Measurements from ENCODE around the gene SFMBT2.

Gene SFMBT2

DNA sequence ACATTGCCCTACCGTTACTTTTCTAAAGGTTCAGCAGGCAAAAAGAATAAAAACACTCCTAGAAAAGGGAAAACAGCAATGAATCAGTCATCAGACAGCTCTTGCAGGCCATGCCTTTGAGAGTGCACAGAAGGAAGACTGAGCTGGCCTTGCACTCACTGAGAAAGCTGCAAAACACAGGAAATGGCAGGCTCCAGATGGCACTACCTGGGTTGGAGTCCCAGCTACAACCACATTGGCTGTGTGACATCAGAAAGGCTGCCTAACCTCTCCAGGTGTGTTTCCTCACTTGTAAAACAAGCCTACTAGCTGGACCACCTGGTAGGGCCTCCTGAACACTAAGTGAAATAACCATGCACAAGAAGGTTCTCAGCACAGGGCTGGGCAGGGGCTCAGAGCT lies 113.7 kb downstream of the SFMBT2 start:
- DNase-seq (ENCODE audit: extremely low spot score), result no peak
- TF ChIP-seq L3MBTL2 (conservative IDR thresholded peaks at IDR 0.05) (no peak), SUZ12 (IDR thresholded peaks at IDR 0.05) (no peak), CTBP1 (IDR thresholded peaks at IDR 0.05; ENCODE audit: borderline replicate concordance) (no peak), ELF4 (IDR thresholded peaks at IDR 0.05) (no peak), NFRKB (IDR thresholded peaks at IDR 0.05) (no peak), BHLHE40 (IDR thresholded peaks at IDR 0.05; ENCODE audit: borderline replicate concordance) (no peak), LEF1 (IDR thresholded peaks at IDR 0.05; ENCODE audit: borderline replicate concordance) (no peak)
- TF ChIP-seq, protein P1, sequence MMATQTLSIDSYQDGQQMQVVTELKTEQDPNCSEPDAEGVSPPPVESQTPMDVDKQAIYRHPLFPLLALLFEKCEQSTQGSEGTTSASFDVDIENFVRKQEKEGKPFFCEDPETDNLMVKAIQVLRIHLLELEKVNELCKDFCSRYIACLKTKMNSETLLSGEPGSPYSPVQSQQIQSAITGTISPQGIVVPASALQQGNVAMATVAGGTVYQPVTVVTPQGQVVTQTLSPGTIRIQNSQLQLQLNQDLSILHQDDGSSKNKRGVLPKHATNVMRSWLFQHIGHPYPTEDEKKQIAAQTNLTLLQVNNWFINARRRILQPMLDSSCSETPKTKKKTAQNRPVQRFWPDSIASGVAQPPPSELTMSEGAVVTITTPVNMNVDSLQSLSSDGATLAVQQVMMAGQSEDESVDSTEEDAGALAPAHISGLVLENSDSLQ (IDR thresholded peaks at IDR 0.05), result no peak
- CTCF ChIA-PET, result no interaction called here
- POLR2A ChIA-PET, result interaction anchor here (1.2 kb wide), 1 partner anchor 111 kb away, joined by 3 read pairs; no protein-coding TSS in a partner anchor

DNA sequence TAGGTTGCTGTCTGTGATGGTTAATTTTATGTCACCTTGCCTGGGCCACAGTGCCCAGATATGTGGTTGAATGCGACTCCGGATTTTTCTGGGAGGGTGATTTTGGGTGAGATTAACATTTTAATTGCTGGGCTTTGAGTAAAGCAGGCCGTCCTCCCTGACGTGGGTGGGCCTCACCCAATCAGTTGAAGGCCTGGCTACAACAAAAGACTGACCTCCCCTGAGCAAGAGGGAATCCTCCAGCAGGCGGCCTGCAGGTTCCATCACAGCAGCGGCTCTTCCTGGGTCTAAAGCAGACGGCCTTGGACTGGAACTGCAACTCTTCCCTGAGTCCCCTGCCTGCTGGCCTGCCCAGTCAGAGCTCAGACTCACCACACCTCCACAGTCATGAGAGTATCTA lies 114.2 kb downstream of the SFMBT2 start:
- no peak for DNase-seq (ENCODE audit: extremely low spot score)
- POLR2A ChIA-PET, result interaction anchor here (1.2 kb wide), 1 partner anchor 112 kb away, joined by 3 read pairs; no protein-coding TSS in a partner anchor
- TF ChIP-seq SUZ12 (IDR thresholded peaks at IDR 0.05), result no peak
- TF ChIP-seq NFRKB (IDR thresholded peaks at IDR 0.05), result no peak
- TF ChIP-seq TARDBP (IDR thresholded peaks at IDR 0.05), result no peak
- no peak for TF ChIP-seq ARNT (IDR thresholded peaks at IDR 0.05)
- peak; percentile 89 for TF ChIP-seq FOXM1 (IDR thresholded peaks at IDR 0.05; ENCODE audit: borderline replicate concordance)
- CTCF ChIA-PET, result interaction anchor here (0.6 kb wide), 1 partner anchor 406 kb away, joined by 3 read pairs; no protein-coding TSS in a partner anchor

DNA sequence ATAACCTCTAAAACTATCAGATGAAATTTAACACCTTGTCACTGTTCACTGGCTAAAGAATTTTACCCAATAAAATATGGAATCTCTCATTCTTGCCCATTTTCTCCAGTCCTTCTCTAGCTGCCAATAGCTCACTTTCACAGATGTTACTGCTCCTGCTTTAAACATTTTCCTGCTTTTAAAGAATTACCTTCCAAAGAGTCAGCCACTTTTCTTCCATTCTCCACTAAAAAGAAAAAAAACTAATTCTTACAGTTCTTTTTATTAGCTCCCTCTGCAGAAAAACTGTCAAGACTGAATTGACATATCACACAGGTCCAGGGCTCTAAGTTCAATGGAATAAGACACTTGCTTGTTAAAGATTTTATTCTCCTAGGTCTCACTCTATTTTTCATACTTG lies 114.8 kb downstream of the SFMBT2 start:
- POLR2A ChIA-PET, result no interaction called here
- no peak for TF ChIP-seq SUZ12 (IDR thresholded peaks at IDR 0.05)
- TF ChIP-seq, protein P1 (IDR thresholded peaks at IDR 0.05), result no peak
- no peak for TF ChIP-seq ELF4 (IDR thresholded peaks at IDR 0.05)
- no peak for TF ChIP-seq L3MBTL2 (conservative IDR thresholded peaks at IDR 0.05)
- no peak for TF ChIP-seq HDGF (IDR thresholded peaks at IDR 0.05; ENCODE audit: borderline replicate concordance)
- no peak for TF ChIP-seq ZNF384 (IDR thresholded peaks at IDR 0.05)
- no peak for TF ChIP-seq FOXA1 (IDR thresholded peaks at IDR 0.05)
- no peak for TF ChIP-seq FOXM1 (IDR thresholded peaks at IDR 0.05; ENCODE audit: borderline replicate concordance)
- no peak for TF ChIP-seq TARDBP (IDR thresholded peaks at IDR 0.05)
- TF ChIP-seq LEF1 (IDR thresholded peaks at IDR 0.05; ENCODE audit: borderline replicate concordance), result no peak
- TF ChIP-seq CTBP1 (IDR thresholded peaks at IDR 0.05; ENCODE audit: borderline replicate concordance), result no peak
- no peak for TF ChIP-seq FOXK2 (IDR thresholded peaks at IDR 0.05)
- CTCF ChIA-PET, result interaction anchor here (0.6 kb wide), 1 partner anchor 405 kb away, joined by 3 read pairs; no protein-coding TSS in a partner anchor

DNA sequence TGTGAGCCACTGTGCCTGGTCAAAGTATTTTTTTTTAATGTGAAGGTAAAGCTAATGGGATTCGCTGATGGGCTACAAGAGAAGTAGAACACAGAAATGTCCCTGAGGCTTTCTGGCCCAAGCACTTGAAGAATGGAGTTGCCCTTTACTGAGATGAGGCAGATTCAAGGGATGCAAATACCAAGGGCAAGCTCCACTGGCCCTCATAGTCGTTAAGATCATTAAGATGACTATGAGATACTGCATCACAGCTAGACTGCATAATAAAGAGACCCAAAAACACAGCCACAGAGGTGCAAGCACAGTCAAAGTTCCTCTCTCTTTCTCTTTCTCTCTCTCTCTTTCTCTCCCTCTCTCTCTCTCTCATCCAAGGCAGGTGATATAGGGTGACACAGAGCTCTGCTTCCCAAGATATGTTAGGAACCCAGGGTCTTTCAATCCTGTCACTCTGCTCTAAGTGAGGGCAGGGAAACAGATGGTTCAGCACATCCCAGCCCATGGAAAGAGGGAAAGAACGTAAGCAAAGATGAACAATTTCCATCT lies 117.4 kb downstream of the SFMBT2 start:
- POLR2A ChIA-PET, result interaction anchor here (1.0 kb wide), 1 partner anchor 118 kb away, joined by 5 read pairs; no protein-coding TSS in a partner anchor
- CTCF ChIA-PET, result no interaction called here
- TF ChIP-seq TARDBP (IDR thresholded peaks at IDR 0.05), result no peak
- TF ChIP-seq, protein P1 (IDR thresholded peaks at IDR 0.05), result no peak
- TF ChIP-seq SP1 (IDR thresholded peaks at IDR 0.05), result no peak
- no peak for TF ChIP-seq ZNF384 (IDR thresholded peaks at IDR 0.05)
- TF ChIP-seq CTBP1 (IDR thresholded peaks at IDR 0.05; ENCODE audit: borderline replicate concordance), result no peak
- TF ChIP-seq HDGF (IDR thresholded peaks at IDR 0.05; ENCODE audit: borderline replicate concordance), result no peak
- TF ChIP-seq ARNT (IDR thresholded peaks at IDR 0.05), result no peak
- DNase-seq (ENCODE audit: extremely low spot score), result no peak

More for the DNA sequence above, 114.8 kb downstream of the SFMBT2 start:
- DNase-seq (ENCODE audit: extremely low spot score), result no peak

DNA sequence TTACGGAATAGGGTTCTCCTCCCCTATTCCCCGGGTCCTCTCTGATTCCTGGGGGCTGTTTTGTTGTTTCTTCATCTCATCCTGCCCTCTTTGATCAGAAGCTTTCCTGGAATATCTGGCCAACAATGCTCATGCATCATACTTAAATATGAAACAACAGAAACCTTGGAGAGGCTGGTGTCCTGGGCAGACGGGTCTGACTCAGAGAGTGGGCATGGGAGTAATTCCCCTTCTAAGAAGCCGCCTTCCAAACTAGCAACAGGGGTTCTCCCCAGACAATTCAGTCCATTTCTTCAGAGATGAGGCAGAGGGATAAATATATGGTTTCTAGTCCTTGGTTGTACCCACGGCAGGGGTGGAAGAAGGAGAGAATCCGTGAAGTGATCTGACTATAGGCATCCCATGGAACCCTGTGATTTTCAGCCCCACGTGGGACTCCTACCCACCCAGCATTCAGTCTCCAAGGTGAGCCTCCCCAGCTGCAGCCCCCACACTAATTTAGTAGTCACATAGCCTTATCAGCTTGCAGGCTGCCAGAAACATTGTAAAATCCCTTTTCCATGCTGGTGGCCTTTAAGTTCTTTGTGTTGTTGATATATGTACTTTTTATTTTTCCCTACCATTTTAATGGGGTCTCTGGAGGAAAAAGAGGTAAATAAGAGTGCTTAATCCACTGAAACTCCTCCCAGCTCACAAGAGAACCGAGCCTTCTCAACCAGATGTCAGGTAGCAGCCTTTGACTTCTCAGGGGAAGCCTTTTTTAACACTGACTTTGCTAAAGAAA lies 119.2 kb downstream of the SFMBT2 start:
- ChIA-PET CTCF (interaction anchor here (1.1 kb wide), 1 partner anchor 10 kb away, joined by 3 read pairs; no protein-coding TSS in a partner anchor), POLR2A (no interaction called here)
- TF ChIP-seq, protein P1 (IDR thresholded peaks at IDR 0.05), result no peak
- TF ChIP-seq ARNT (IDR thresholded peaks at IDR 0.05) (no peak), FOXM1 (IDR thresholded peaks at IDR 0.05; ENCODE audit: borderline replicate concordance) (no peak), L3MBTL2 (conservative IDR thresholded peaks at IDR 0.05) (no peak), SP1 (IDR thresholded peaks at IDR 0.05) (no peak), ZNF384 (IDR thresholded peaks at IDR 0.05) (no peak), BHLHE40 (IDR thresholded peaks at IDR 0.05; ENCODE audit: borderline replicate concordance) (no peak)
- no peak for DNase-seq (ENCODE audit: extremely low spot score)

All from HEK293T (cell line).